Measurements from ENCODE around the gene DCAF8.
A peak's percentile ranks its signal among the peaks of the same experiment; 100 is the strongest.

DCAF8 gene

GRCh38 chr1:160205242-160206035, 56.9 kb downstream of the DCAF8 start, which contains the start of gene PEA15:
PEA15 (plus strand) TSS chr1:160205384; CDS start chr1:160211545, 6,161 bp downstream.
- peak; percentile 49 for DNase-seq (ENCODE audit: low spot score)

GRCh38 chr1:160204526-160205241, 57.7 kb downstream of the DCAF8 start:
- DNase-seq (ENCODE audit: low spot score) = no peak

- no peak for DNase-seq (ENCODE audit: low spot score)
Observed at GRCh38 chr1:160200786-160201185, 61.6 kb downstream of the DCAF8 start.

GRCh38 chr1:160197231-160197630, 65.1 kb downstream of the DCAF8 start:
- no peak for DNase-seq (ENCODE audit: low spot score)

GRCh38 chr1:160196143-160196542, 66.2 kb downstream of the DCAF8 start:
- no peak for DNase-seq (ENCODE audit: low spot score)

- no peak for DNase-seq (ENCODE audit: low spot score)
Observed at GRCh38 chr1:160194737-160195059, 67.7 kb downstream of the DCAF8 start.

- no peak for DNase-seq (ENCODE audit: low spot score)
Observed at GRCh38 chr1:160193832-160194736, 68.3 kb downstream of the DCAF8 start.

GRCh38 chr1:160193091-160193819, 69.1 kb downstream of the DCAF8 start:
- DNase-seq (ENCODE audit: low spot score) = peak; percentile 84

GRCh38 chr1:160192234-160192633, 70.1 kb downstream of the DCAF8 start:
- no peak for DNase-seq (ENCODE audit: low spot score)

- DNase-seq (ENCODE audit: low spot score) = no peak
Observed at GRCh38 chr1:160191756-160192155, 70.6 kb downstream of the DCAF8 start.

GRCh38 chr1:160189649-160190625, 72.4 kb downstream of the DCAF8 start, which contains the start of gene CASQ1:
CASQ1 (plus strand) TSS chr1:160190575; CDS start chr1:160190752, 177 bp downstream.
- DNase-seq (ENCODE audit: low spot score) = no peak

GRCh38 chr1:160188341-160188740, 74.0 kb downstream of the DCAF8 start:
- DNase-seq (ENCODE audit: low spot score) = no peak

GRCh38 chr1:160187407-160187806, 74.9 kb downstream of the DCAF8 start:
- DNase-seq (ENCODE audit: low spot score) = no peak

- DNase-seq (ENCODE audit: low spot score) = no peak
Observed at GRCh38 chr1:160186729-160187128, 75.6 kb downstream of the DCAF8 start.

- DNase-seq (ENCODE audit: low spot score) = no peak
Observed at GRCh38 chr1:160186246-160186645, 76.1 kb downstream of the DCAF8 start.

- no peak for DNase-seq (ENCODE audit: low spot score)
Observed at GRCh38 chr1:160179336-160179735, 83.0 kb downstream of the DCAF8 start.

- no peak for DNase-seq (ENCODE audit: low spot score)
Observed at GRCh38 chr1:160178731-160179130, 83.6 kb downstream of the DCAF8 start.

- no peak for DNase-seq (ENCODE audit: low spot score)
Observed at GRCh38 chr1:160177667-160178066, 84.7 kb downstream of the DCAF8 start.

GRCh38 chr1:160177231-160177630, 85.1 kb downstream of the DCAF8 start:
- no peak for DNase-seq (ENCODE audit: low spot score)

GRCh38 chr1:160171980-160172379, 90.4 kb downstream of the DCAF8 start:
- DNase-seq (ENCODE audit: low spot score) = no peak
